ENCODE results near the gene RND2.

- TF ChIP-seq POLR2AphosphoS5 (IDR thresholded peaks at IDR 0.05; ENCODE audit: low read depth, low read length) (no peak), TCF7L2 (IDR thresholded peaks at IDR 0.05; ENCODE audit: low read depth, low read length) (no peak)
Observed at GRCh38 chr17:43062984-43063638, 38.1 kb downstream of the RND2 start.
